Measurements from ENCODE around the gene ECHS1.
A peak's percentile ranks its signal among the peaks of the same experiment; 100 is the strongest.

DNA sequence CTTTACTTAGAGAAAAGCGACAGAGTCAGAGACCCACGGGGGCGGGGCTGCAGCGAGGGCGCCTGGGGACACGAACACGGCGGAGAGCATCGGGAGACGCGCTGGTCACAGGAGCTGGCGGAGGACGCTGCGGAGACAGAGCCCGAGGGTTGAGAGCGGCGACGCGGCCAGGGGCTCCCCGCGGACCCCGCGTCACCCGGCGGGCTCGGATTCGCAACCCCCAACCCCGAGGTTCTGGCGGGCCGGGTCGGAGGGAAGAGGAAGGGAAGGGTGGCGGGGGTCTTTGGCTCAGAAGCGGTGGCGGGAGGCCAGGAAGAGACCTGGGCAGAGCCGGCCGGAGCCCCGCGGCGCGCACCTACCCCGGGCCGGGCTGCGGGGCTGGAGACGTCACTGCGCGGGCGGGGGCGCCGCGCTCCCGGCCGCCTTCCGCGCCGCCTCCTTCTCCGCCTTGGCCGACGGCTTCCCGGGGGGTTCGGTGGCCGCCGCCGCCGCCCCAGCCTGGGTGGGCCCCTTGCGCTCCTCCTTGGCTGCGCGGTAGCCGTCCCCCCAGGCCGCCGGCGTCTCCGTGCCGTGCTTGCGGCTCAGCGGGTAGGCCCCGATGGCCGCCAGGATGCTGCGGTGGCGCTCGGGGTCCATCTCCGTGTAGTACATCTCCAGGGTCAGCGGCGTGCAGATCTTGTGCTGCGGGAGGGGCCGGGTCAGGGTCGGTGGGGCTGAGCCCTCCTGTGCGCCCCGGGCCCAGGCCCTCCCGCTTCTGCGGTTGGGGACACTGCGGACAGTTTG is 47.5 kb downstream of the ECHS1 start:
- TF ChIP-seq YY1 (IDR thresholded peaks at IDR 0.05; ENCODE audit: low read depth), result no peak; the same call in 1 of the 2 replicates
- no peak for TF ChIP-seq TEAD4 (IDR thresholded peaks at IDR 0.05)
- TF ChIP-seq, protein P1, sequence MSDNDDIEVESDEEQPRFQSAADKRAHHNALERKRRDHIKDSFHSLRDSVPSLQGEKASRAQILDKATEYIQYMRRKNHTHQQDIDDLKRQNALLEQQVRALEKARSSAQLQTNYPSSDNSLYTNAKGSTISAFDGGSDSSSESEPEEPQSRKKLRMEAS (IDR thresholded peaks at IDR 0.05), result 0 out of 2 replicates have a peak, but pooled peaks have one; percentile 4
- TF ChIP-seq EP300 (IDR thresholded peaks at IDR 0.05; ENCODE audit: borderline replicate concordance), result no peak
- TF ChIP-seq FOXM1 (IDR thresholded peaks at IDR 0.05; ENCODE audit: borderline replicate concordance, low read depth), result no peak
- no peak for TF ChIP-seq REST (IDR thresholded peaks at IDR 0.05; ENCODE audit: low read depth)
- no peak for TF ChIP-seq ZBTB7A (IDR thresholded peaks at IDR 0.05; ENCODE audit: low read depth)
- TF ChIP-seq CREB1 (IDR thresholded peaks at IDR 0.05; ENCODE audit: low read depth), result no peak
- no peak for TF ChIP-seq NFIC (IDR thresholded peaks at IDR 0.05)
- no peak for TF ChIP-seq EGR1 (IDR thresholded peaks at IDR 0.05)
- 0 out of 2 replicates have a peak, but pooled peaks have one; percentile 15 for TF ChIP-seq TAF1 (IDR thresholded peaks at IDR 0.05; ENCODE audit: low read depth)
- TF ChIP-seq CEBPB (IDR thresholded peaks at IDR 0.05), result no peak
- TF ChIP-seq RAD21 (IDR thresholded peaks at IDR 0.05; ENCODE audit: low read depth), result no peak
- no peak for TF ChIP-seq USF1 (IDR thresholded peaks at IDR 0.05)
